Measurements from ENCODE around the gene EIF4G3. TPM values are rescaled to one million over a fixed set of nuclear protein-coding genes. Genes with fewer than 3 reads are reported as not detected.

Gene EIF4G3
- total RNA-seq, 1 experiment from 2014 or later, result 86.8 TPM

DNA sequence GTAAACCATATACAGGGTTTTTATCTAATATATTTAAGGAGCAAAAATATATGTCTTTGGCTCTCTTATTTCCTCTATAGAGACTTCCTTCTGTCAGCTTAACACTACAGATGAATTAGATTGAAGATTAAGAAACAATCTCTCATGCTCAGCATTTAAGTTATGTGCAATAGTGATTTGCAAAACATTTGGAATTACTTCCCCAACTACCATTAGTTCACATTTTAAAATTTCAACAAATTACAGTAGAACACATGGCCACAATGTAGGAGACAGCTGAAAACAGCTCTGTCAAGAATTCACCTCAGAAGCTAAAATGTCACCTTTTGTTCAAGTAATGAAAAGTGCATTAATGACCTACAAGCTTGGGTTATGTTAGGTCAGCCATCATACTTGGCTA lies 177.9 kb downstream of the EIF4G3 start:
- no peak for DNase-seq (ENCODE audit: low spot score)
- no peaks in the 10 kb centered on the region for H3K36me3 ChIP-seq (ENCODE audit: insufficient read depth, low read length, poor library complexity, severe bottlenecking)
- TF ChIP-seq, protein P1, sequence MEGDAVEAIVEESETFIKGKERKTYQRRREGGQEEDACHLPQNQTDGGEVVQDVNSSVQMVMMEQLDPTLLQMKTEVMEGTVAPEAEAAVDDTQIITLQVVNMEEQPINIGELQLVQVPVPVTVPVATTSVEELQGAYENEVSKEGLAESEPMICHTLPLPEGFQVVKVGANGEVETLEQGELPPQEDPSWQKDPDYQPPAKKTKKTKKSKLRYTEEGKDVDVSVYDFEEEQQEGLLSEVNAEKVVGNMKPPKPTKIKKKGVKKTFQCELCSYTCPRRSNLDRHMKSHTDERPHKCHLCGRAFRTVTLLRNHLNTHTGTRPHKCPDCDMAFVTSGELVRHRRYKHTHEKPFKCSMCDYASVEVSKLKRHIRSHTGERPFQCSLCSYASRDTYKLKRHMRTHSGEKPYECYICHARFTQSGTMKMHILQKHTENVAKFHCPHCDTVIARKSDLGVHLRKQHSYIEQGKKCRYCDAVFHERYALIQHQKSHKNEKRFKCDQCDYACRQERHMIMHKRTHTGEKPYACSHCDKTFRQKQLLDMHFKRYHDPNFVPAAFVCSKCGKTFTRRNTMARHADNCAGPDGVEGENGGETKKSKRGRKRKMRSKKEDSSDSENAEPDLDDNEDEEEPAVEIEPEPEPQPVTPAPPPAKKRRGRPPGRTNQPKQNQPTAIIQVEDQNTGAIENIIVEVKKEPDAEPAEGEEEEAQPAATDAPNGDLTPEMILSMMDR (conservative IDR thresholded peaks at IDR 0.05; ENCODE audit: low read depth, low read length), result no peak
- TF ChIP-seq EZH2 (IDR thresholded peaks at IDR 0.05; ENCODE audit: borderline replicate concordance, low read depth, low read length, poor library complexity, severe bottlenecking), result no peak
- no peaks in the 10 kb centered on the region for H3K9me3 ChIP-seq (ENCODE audit: low read depth, low read length, poor library complexity, severe bottlenecking)
- no peak overlapping the region for H3K27ac ChIP-seq (ENCODE audit: low read depth, low read length, poor library complexity, severe bottlenecking)
- peaks cover 16% of the 10 kb centered on the region for H3K4me1 ChIP-seq (ENCODE audit: insufficient read depth, low read length, poor library complexity, severe bottlenecking)
- CTCF ChIA-PET, result no interaction called here
- BruUV-seq (replicated peaks), result no TSS peak
- POLR2A ChIA-PET (ENCODE audit: low non-redundant PET), result no interaction called here
- no peak overlapping the region for H3K4me3 ChIP-seq (ENCODE audit: low read depth, low read length, poor library complexity, severe bottlenecking)
- intact Hi-C loops (cut with micrococcal nuclease; ENCODE audit: unreplicated experiment), result no loop called here
- no peaks in the 10 kb centered on the region for H3K27me3 ChIP-seq (replicated peaks; ENCODE audit: insufficient read depth, low read depth, low read length, poor library complexity)

DNA sequence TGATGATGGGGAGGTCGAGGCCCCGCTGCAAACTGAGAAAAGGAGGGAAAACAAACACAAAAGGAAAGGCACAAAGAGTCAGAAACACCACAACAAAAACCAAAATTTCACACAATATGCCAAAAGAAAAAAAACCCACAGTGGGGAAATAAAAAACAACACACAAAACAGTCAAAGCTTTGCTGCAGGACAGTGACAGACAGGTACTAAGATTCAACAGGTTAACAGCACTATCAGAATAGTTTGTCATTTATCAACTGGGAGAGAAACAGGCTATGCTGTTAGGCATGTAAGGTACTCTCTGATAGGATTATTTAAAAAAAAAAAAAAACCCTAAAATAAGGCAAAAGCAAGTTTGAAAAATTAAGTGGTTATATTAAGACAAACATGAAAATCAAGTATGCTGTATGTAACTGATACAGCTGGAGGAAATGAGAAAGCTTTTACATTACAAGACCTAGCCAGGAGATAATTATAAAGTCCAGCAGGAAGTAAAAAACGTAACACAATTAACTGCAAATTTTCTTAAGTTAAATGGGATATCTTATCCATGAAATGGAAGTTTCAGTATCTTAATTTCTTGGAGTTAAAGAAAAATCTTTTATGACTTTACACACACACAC lies 179.0 kb downstream of the EIF4G3 start:
- peaks cover 17% of the 10 kb centered on the region for H3K4me1 ChIP-seq (ENCODE audit: insufficient read depth, low read length, poor library complexity, severe bottlenecking)
- CTCF ChIA-PET, result no interaction called here
- H3K27me3 ChIP-seq (replicated peaks; ENCODE audit: insufficient read depth, low read depth, low read length, poor library complexity), result no peaks in the 10 kb centered on the region
- no peaks in the 10 kb centered on the region for H3K36me3 ChIP-seq (ENCODE audit: insufficient read depth, low read length, poor library complexity, severe bottlenecking)
- intact Hi-C loops (cut with micrococcal nuclease; ENCODE audit: unreplicated experiment), result no loop called here
- TF ChIP-seq, protein P1 (conservative IDR thresholded peaks at IDR 0.05; ENCODE audit: low read depth, low read length), result no peak
- TF ChIP-seq EZH2 (IDR thresholded peaks at IDR 0.05; ENCODE audit: borderline replicate concordance, low read depth, low read length, poor library complexity, severe bottlenecking), result no peak
- no peak overlapping the region for H3K4me3 ChIP-seq (ENCODE audit: low read depth, low read length, poor library complexity, severe bottlenecking)
- POLR2A ChIA-PET (ENCODE audit: low non-redundant PET), result no interaction called here
- no TSS peak for BruUV-seq (replicated peaks)
- H3K9me3 ChIP-seq (ENCODE audit: low read depth, low read length, poor library complexity, severe bottlenecking), result no peaks in the 10 kb centered on the region
- DNase-seq (ENCODE audit: low spot score), result no peak
- H3K27ac ChIP-seq (ENCODE audit: low read depth, low read length, poor library complexity, severe bottlenecking), result no peak overlapping the region

DNA sequence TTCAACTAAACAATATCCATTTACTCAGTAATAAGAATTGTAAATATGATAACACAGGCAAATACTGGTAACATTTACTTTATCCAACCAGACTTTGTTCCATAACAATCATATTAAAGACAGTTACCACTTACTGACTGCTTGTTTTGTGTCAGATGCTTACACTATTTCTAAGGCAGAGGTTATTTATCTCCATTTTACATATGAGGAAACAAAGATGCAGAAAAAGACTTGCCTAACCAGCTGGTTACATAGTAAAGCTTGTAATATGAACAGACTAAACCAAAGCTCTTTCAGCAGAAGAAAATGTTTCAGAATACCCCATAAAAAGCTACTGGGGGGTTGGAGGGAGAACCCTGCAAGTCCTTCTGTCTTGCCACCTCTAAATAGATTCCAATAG lies 180.1 kb downstream of the EIF4G3 start:
- TF ChIP-seq, protein P1 (conservative IDR thresholded peaks at IDR 0.05; ENCODE audit: low read depth, low read length), result no peak
- TF ChIP-seq EZH2 (IDR thresholded peaks at IDR 0.05; ENCODE audit: borderline replicate concordance, low read depth, low read length, poor library complexity, severe bottlenecking), result no peak
- ChIA-PET CTCF (no interaction called here), POLR2A (ENCODE audit: low non-redundant PET) (no interaction called here)
- Histone ChIP-seq H3K27ac (ENCODE audit: low read depth, low read length, poor library complexity, severe bottlenecking) (no peak overlapping the region), H3K9me3 (ENCODE audit: low read depth, low read length, poor library complexity, severe bottlenecking) (no peaks in the 10 kb centered on the region), H3K36me3 (ENCODE audit: insufficient read depth, low read length, poor library complexity, severe bottlenecking) (no peaks in the 10 kb centered on the region), H3K27me3 (replicated peaks; ENCODE audit: insufficient read depth, low read depth, low read length, poor library complexity) (no peaks in the 10 kb centered on the region), H3K4me1 (ENCODE audit: insufficient read depth, low read length, poor library complexity, severe bottlenecking) (peaks cover 21% of the 10 kb centered on the region), H3K4me3 (ENCODE audit: low read depth, low read length, poor library complexity, severe bottlenecking) (no peak overlapping the region)
- intact Hi-C loops (cut with micrococcal nuclease; ENCODE audit: unreplicated experiment), result no loop called here
- DNase-seq (ENCODE audit: low spot score), result no peak
- BruUV-seq (replicated peaks), result no TSS peak

Data from A673 (cell line).